Posterior cingulate gyrus (tissue), 11 donors: ENCODE results near the gene CNTNAP2.

ENCODE experiments used
- DNase-seq, 10 donors: peaks; one replicate each; pipeline versions ENCODE4 v3.0.0 to v3.0.0-alpha.2; 2020 to 2021; ENCODE audit warnings: mixed read lengths in 3 of 10
- intact Hi-C: fragments of 100-400 bp; cut with DNase I; formaldehyde crosslinking; loops from one replicate; pipeline ENCODE4 v1.15.1; 2023

CNTNAP2 gene

GRCh38 chr7:148135997-148136396 lies 2019.4 kb downstream of the CNTNAP2 start:
- intact Hi-C loops, result no loop called here
- DNase-seq, result no peak

- intact Hi-C loops, result no loop called here
- peak in 2 of 10 donors; percentile 19 to 44 for DNase-seq
Observed at GRCh38 chr7:148142660-148143248, 2026.2 kb downstream of the CNTNAP2 start.

GRCh38 chr7:148144827-148145226 lies 2028.2 kb downstream of the CNTNAP2 start:
- intact Hi-C loops, result no loop called here
- no peak for DNase-seq

- DNase-seq, result no peak
- intact Hi-C loops, result no loop called here
Observed at GRCh38 chr7:148146346-148146745, 2029.7 kb downstream of the CNTNAP2 start.

- intact Hi-C loops, result no loop called here
Observed at GRCh38 chr7:148147438-148147837, 2030.8 kb downstream of the CNTNAP2 start.

GRCh38 chr7:148148456-148148855 lies 2031.9 kb downstream of the CNTNAP2 start:
- DNase-seq, result no peak
- intact Hi-C loops, result no loop called here

More at GRCh38 chr7:148147438-148147837, 2030.8 kb downstream of the CNTNAP2 start:
- DNase-seq, result peak in 1 of 10 donors; percentile 62

- DNase-seq, result no peak
- intact Hi-C loops, result no loop called here
Observed at GRCh38 chr7:148149730-148150129, 2033.1 kb downstream of the CNTNAP2 start.

GRCh38 chr7:148151778-148152177 lies 2035.2 kb downstream of the CNTNAP2 start:
- intact Hi-C loops, result no loop called here

GRCh38 chr7:148153616-148154284 lies 2037.1 kb downstream of the CNTNAP2 start:
- peak in 2 of 10 donors; percentile 74 to 79 for DNase-seq
- intact Hi-C loops, result no loop called here

More at GRCh38 chr7:148151778-148152177, 2035.2 kb downstream of the CNTNAP2 start:
- DNase-seq, result no peak

- intact Hi-C loops, result no loop called here
- DNase-seq, result peak in 1 of 10 donors; percentile 69
Observed at GRCh38 chr7:148155000-148155399, 2038.4 kb downstream of the CNTNAP2 start.

GRCh38 chr7:148155826-148156225 lies 2039.2 kb downstream of the CNTNAP2 start:
- intact Hi-C loops, result no loop called here
- no peak for DNase-seq

GRCh38 chr7:148156233-148156632 lies 2039.6 kb downstream of the CNTNAP2 start:
- intact Hi-C loops, result no loop called here
- no peak for DNase-seq

GRCh38 chr7:148159331-148159730 lies 2042.7 kb downstream of the CNTNAP2 start:
- intact Hi-C loops, result no loop called here
- DNase-seq, result no peak

- intact Hi-C loops, result no loop called here
- DNase-seq, result no peak
Observed at GRCh38 chr7:148161776-148162175, 2045.2 kb downstream of the CNTNAP2 start.

GRCh38 chr7:148162808-148163207 lies 2046.2 kb downstream of the CNTNAP2 start:
- DNase-seq, result no peak
- intact Hi-C loops, result no loop called here

GRCh38 chr7:148163246-148163645 lies 2046.6 kb downstream of the CNTNAP2 start:
- DNase-seq, result no peak
- intact Hi-C loops, result no loop called here

GRCh38 chr7:148172920-148173319 lies 2056.3 kb downstream of the CNTNAP2 start:
- intact Hi-C loops, result no loop called here
- no peak for DNase-seq

- DNase-seq, result no peak
- intact Hi-C loops, result no loop called here
Observed at GRCh38 chr7:148173369-148173768, 2056.8 kb downstream of the CNTNAP2 start.

GRCh38 chr7:148174376-148174775 lies 2057.8 kb downstream of the CNTNAP2 start:
- intact Hi-C loops, result no loop called here
- DNase-seq, result no peak

GRCh38 chr7:148175512-148175911 lies 2058.9 kb downstream of the CNTNAP2 start:
- DNase-seq, result no peak
- intact Hi-C loops, result no loop called here

GRCh38 chr7:148177972-148178371 lies 2061.4 kb downstream of the CNTNAP2 start:
- intact Hi-C loops, result no loop called here
- no peak for DNase-seq

- no peak for DNase-seq
- intact Hi-C loops, result no loop called here
Observed at GRCh38 chr7:148180075-148180474, 2063.5 kb downstream of the CNTNAP2 start.
